SW480 (cell line): ENCODE data around the gene MRAS.
"Not testable (repeated sequence)": the region's sequence is repeated elsewhere in the genome, so short reads cannot be mapped to it uniquely, and the experiment has no call there.

ENCODE experiments used
- DNase-seq: peaks from one replicate; pipeline ENCODE4 v3.0.0-alpha.2; 2016; ENCODE audit warnings: low spot score

MRAS gene

DNA sequence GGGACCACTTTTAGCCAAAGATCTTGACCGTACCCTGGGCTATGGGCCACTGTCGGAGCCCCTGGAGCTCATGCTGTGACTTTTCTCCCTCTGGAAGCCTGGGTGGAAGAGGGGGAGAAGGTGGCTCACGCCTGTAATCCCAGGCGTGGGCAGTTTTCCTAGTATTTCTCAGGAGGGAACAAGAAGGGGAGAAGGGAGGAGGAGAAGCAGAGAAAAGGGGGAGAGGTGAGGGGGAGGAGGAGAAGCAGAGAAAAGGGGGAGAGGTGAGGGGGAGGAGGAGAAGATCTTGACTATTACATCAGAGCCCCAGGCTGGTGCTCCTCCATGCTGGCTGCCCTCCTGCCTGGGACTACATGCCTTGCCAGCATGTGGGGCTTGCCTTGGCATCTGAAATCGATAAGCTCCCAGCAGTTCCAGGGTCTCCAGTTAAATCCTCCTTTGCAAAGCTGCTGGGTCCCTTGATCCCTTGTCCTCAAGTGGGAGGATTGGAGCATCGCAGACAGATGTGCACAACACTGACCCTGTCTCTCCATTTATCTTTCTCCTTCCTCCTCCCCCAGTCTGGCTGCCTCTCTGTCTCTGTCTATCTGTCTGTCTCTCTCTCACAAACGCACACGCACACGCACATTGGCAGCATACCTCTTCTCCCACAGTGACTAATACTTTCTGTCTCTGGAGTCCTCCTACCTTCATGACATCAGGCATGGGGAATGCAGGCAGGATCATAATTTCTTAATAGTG lies 41.6 kb downstream of the MRAS start:
- peak; percentile 95 for DNase-seq

DNA sequence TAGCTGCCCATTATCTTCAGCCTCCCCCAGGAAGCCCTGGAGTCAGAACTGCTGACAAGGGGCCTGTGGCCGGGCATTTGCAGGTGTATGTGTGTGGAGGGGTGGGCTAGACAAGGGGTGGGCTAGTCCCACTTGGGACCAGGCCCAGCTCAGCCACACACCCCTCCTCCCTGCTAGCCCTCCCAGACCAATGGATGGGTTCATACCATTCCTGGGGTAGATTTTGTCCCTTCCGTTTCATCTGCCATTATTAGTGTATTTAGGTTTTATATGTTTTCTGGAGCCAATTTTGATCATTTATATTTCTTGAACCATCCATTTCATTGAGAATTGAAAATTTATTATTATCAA lies 42.2 kb downstream of the MRAS start:
- DNase-seq, result no peak

DNA sequence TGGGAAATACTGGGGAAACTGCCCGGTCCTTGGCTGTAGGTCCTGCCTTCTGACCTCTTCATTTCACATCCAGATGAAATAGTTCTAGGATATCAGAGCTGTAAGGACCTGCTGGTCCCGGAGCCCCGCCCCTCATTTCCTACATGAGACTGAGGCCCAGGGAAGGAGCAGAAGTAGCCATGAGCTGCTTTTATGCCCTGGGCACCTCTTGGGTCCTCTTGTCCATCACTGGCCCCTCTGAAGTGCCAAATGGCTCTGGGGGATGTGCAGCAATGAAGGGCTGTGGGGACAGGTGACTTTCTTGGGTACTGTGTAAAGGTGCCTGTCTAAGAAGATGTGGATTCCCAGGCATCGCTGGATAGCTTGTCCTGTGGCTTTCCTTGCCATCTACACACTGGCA lies 45.8 kb downstream of the MRAS start:
- DNase-seq, result no peak

GRCh38 chr3:138394686-138395085 lies 46.3 kb downstream of the MRAS start:
- DNase-seq, result no peak

DNA sequence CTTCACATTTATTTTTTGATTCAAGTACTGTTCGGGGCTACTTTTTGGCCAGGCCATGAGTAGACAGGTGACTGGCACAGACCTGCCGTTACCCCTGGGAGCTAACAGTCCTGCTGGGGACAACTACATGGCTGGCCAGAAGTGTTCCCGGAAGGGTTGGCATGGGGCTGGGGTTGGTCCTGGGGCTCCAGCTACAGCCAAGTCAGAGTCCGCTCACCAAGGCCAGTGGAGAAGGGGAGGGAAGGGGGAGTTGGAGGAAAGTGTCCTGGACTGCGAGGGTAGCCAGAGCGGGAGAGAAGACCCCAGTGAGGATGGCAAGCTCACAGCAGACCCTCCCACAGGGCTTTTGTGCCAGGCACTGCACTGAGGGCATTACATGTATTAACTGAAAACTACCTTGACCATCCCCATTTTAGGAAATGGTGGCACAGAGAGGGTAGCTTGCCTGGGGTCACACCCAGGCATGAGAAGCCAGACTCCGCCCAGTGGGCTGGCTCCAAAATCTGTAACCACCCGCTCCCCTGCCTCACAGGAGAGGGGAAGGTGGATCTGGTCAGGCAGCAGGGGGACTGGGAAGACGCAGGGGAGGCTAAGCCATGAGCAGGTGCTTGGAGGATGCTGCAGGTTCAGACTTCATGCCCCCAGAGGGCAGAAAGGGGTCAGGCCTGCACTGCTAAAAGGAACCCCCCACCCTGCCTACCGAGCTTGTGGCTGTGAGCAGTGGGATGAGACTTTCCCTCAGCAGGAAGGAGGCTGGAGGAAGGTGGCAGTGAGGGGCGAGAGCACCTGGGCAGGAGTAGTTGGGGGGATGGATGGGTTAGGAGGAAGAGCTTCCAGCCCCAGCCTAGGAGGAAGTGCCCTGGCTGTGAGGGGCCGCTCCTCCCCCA lies 47.7 kb downstream of the MRAS start:
- no peak for DNase-seq

DNA sequence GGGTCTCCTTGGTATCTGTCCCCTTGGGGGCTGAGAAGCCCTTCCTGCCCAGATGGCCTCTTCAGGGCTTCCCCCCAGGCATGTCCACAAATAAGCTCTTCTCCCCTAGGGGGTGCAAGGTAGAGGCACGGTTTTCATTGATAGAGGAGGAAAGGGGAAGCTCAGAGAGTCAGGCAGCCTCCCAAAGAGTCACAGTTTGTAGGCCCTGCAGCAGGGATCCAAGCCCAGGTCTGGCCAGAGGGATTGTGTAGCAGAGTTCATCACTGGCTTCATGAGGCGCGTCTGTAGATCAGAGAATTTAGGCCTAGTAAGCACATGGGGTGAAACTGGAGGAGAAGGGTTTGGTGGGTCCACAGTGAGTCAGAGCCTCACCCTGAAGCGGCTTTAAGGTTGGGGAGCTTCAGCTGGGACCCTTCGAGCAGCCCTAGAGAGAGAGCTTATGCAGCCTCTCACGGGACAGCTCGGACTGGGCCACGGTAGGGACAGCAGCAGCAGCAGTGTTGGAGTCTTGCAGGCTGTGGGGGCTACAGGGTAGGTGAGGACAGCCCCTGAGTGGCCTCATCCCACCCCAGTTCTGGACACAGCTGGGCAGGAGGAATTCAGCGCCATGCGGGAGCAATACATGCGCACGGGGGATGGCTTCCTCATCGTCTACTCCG lies 48.5 kb downstream of the MRAS start:
- DNase-seq, result no peak

DNA sequence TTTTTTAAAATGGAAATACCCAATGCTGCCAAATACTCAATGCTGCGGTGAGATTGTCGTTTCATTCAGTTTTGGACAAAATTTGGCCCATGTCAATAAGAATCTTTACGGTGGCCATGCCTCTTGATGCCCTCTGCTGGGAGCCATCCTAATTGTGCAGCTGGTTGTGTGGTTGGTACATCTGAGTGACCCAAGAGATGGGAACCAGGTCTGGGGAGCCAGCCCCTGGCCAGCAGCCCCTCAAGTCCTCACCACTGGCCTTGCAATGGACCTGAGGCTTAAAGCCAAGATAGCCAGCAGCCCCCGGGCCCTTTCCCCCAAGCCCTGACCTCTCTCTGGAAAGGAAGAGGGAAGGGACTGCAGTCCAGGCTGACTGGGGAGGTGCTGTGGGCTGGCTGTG lies 49.6 kb downstream of the MRAS start:
- DNase-seq, result no peak

- DNase-seq, result no peak
Measured at GRCh38 chr3:138398791-138399575, 50.6 kb downstream of the MRAS start.

DNA sequence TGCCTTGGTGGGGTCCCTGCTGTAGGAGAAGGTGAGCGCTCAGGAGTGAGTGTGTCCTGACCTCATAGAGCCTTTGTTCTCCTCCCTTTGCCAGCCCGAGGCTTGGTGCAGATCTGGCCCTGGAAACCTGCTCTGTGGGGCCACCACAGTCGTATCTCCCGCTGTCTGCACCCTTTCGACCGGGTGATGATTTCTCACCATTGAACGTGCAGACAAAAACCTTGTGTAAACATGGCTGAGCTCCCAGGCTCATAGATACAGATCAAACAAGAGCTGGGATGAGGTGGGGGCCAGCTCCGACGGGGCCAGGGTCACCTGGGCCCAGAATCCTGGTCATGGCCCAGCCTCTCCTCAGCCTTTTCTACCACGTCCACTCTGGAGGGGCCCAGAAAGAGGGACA lies 51.4 kb downstream of the MRAS start:
- DNase-seq, result no peak

GRCh38 chr3:138400651-138401070 lies 52.3 kb downstream of the MRAS start:
- no peak for DNase-seq

DNA sequence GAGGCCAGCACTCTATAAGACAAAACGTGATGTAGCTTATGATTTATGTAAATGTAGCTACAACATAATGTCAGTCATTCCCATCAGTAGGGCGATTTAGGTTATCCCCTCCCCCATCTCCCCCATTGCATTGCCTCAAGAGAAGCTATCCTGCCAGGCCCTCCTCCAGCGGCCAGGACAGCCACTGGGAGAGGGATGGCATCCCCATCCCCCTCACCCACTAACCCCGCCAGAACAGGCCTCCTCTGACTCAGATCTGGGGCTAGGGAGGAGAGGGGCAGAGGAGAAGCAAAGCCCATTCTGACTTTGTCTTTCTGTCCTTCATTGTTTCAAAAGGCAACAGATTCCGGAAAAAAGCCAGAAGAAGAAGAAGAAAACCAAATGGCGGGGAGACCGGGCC lies 53.5 kb downstream of the MRAS start:
- no peak for DNase-seq

- no peak for DNase-seq
Measured at GRCh38 chr3:138404121-138404520, 55.7 kb downstream of the MRAS start.

GRCh38 chr3:138405001-138405400 lies 56.6 kb downstream of the MRAS start:
- DNase-seq, result no peak

DNA sequence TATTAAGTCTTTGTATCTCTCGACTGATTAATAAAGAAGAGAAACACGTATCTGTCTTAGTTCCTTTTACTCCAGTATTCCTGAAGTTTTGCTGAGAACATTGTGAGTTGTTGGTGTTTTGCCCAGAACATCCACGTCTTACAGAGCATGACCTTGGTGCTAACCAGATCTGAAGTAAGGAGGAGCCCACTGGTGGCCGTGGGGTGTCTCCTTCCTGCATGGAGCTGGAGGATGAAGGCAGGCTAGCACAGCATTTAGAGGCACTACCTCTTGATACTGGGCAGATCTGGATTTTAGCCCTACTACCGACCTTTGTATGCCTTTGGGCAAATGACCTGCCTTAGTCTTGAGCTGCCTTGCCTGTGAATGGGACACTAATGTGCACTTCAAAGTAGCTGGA lies 57.1 kb downstream of the MRAS start:
- no peak for DNase-seq

DNA sequence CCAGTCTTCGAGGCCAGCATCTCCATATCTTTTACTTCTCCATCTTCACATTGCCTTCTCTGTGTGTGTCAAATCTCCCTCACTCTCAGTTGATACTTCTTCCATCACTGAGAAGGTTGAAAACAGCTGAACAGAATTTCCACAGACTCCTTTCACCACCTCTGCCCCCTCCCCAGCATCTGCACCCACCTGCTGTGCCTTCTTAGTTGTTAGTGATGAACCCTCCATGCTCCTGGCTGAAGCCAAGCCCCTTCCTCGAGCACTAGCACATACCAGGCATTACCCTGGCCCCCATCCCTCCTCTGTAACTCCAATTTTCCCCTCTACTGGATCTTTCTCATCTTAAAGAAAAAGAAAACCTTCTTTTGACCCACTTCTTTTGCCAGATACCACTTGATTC lies 58.2 kb downstream of the MRAS start:
- no peak for DNase-seq

DNA sequence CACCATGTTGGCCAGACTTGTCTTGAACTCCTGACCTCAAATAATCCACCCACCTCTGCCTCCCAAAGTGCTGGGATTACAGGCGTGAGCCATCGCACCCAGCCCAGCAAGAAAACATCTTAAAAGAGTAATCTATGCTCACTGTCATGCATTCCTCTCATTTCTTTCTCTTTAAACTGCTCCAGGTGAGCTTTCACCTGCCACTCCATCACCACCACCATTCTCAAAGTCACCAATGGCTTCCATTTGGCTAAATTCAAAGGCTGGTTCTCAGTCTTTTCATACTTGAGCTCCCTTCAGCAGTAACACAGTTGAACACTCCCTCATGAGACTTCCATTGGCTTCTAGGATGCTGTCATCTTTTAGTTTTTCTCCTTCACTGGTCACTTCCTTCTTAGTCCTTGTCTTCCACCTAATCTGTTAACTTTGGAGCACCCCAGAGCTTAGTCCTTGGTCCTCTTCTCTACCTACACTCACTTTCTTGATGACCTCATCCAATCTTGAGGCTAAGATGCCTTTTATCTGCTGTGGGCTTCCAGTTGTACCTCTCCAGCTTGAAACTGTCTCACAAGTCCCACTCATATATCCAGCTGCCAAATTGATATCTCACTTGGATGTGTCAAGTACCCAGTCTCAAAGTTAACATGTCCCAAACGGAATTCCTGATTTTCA lies 59.0 kb downstream of the MRAS start:
- DNase-seq, result no peak

- no peak for DNase-seq
Measured at GRCh38 chr3:138408751-138409570, 60.6 kb downstream of the MRAS start.

- no peak for DNase-seq
Measured at GRCh38 chr3:138412821-138413551, 64.6 kb downstream of the MRAS start.

DNA sequence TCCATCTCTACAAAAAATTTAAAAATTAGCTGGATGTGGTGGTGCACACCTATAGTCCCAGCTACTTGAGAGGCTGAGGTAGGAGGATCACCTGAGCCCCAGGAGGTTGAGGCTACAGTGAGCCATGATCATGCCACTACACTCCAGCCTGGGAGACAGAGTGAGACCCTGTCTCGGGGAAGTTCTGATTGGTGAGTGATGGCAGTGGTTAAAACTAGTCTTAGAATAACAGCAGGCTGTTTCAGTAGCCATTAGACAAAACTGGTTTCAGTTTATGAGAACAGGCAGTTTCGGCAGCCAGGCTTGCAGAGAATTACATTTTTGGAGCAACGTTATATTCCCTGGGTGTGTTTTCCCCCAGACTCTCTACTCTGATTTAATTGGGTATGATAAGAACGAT lies 67.9 kb downstream of the MRAS start:
- DNase-seq, result not testable (repeated sequence)

GRCh38 chr3:138417559-138417982 lies 69.2 kb downstream of the MRAS start:
- peak; percentile 86 for DNase-seq
